Urinary bladder (tissue), 4 donors: ENCODE measurements around the gene RNF157. TPM values are rescaled to one million over a fixed set of nuclear protein-coding genes. Genes with fewer than 3 reads are reported as not detected.

Experiments
- DNase-seq: peaks from one replicate; pipeline ENCODE4 v3.0.0-alpha.2; 2015; ENCODE audit errors: extremely low spot score
- H3K27ac ChIP-seq: one replicate; pipeline ENCODE4 v1.5.1; 2013; ENCODE audit warnings: low read depth, mild to moderate bottlenecking, moderate library complexity
- H3K36me3 ChIP-seq: one replicate; pipeline ENCODE4 v1.6.1; 2013; ENCODE audit warnings: mild to moderate bottlenecking, moderate library complexity; ENCODE audit not compliant: insufficient read depth
- H3K4me1 ChIP-seq: one replicate; pipeline ENCODE4 v1.6.1; 2013; ENCODE audit warnings: mild to moderate bottlenecking, moderate library complexity; ENCODE audit not compliant: insufficient read depth
- H3K4me3 ChIP-seq: one replicate; pipeline ENCODE4 v1.5.1; 2013; ENCODE audit warnings: low read depth, low read length
- WGBS: extraction: QIAGEN DNeasy Blood & Tissue Kit; methylation state at CpG from one replicate; pipeline ENCODE4 v1.1.7; 2013; 5-methylcytosine and 5-hydroxymethylcytosine counted together
- polyA plus RNA-seq: library from polyadenylated mRNA; stranded (reverse); fragments of 200-250 nt; gene quantifications from one replicate; pipeline ENCODE4 v1.2.3, GENCODE V29; 2013
- total RNA-seq: library from RNA; depleted of rRNA; stranded (reverse); fragments of >200 nt; gene quantifications from one replicate; pipeline ENCODE4 v1.2.3, GENCODE V29; 2014
- donor health status: healthy with polysubstance abuse.
- donor health status: healthy.

Gene RNF157
- total and polyA plus RNA-seq, 2 donors: 1.9 to 5.8 TPM

DNA sequence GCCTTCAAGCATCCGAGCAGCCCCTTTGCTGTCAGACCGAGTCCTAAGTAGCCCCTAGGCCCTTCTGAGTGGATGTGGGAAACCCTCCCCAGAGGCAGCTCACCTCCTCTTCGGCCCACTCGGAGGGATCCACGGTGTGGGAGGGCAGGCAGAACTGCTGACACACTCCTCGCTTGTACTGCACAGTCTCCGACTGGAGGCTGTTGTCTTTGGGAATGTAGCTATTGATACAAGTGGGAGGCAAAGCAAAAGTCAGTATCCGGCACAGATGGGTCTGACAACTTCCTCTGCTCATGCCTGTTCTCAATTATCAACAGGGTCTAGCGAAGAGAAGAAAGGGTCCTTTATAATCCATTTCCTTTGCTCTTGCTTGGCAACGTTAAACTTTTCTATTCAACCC lies 73.4 kb downstream of the RNF157 start:
- 87% methylated on average over 10 of the region's 10 CpGs for whole genome bisulfite sequencing
- no peak for DNase-seq
- H3K4me1 ChIP-seq: no peaks in the 10 kb centered on the region
- H3K36me3 ChIP-seq: no peaks in the 10 kb centered on the region
- no peak overlapping the region for H3K27ac ChIP-seq
- H3K4me3 ChIP-seq: no peak overlapping the region

DNA sequence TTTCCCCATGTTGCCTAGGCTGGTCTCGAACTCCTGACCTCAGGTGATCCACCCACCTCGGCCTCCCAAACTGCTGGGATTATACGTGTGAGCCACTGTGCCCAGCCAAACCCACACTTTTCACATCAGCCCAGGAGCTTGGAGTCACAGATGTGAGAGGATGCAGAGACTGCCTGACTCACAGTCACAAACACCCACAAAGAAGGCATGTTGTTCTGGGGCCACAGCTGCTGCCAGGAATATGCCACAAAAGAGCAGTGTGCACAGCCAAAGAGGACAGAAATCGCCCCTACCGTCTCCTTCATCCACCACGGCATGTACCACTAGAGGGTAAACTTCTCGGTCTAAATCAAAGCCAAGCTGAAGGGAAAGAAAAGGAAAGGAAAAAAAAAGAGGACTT lies 74.1 kb downstream of the RNF157 start:
- no peak overlapping the region for H3K4me3 ChIP-seq

DNA sequence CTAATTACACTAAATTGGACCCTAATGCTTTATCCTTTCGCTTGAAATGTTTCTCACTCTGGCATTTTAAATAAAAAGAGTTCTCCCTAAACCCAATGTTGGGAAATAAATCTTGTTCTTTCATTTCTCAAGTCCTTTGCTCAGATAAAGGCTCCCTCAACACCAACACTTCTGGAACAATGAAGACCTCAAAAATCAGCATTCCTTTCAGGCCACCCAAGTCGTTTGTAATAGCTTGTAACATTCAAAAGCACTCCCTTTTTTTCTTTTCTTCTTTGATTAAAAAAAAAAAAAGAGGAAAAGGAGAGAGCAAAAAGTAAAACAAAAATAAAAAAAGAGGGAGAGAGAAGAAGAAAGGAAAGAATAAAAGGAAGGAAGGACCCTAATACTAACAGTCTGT lies 76.0 kb downstream of the RNF157 start:
- WGBS: 75% methylated on average over 2 of the region's 2 CpGs
- H3K4me3 ChIP-seq: no peak overlapping the region
- no peaks in the 10 kb centered on the region for H3K4me1 ChIP-seq
- no peak for DNase-seq
- H3K27ac ChIP-seq: no peak overlapping the region
- H3K36me3 ChIP-seq: no peaks in the 10 kb centered on the region

More for the DNA sequence above, 74.1 kb downstream of the RNF157 start:
- 80% methylated on average over 7 of the region's 7 CpGs for WGBS
- DNase-seq: no peak
- Histone ChIP-seq H3K4me1 (no peaks in the 10 kb centered on the region), H3K27ac (no peak overlapping the region), H3K36me3 (no peaks in the 10 kb centered on the region)

DNA sequence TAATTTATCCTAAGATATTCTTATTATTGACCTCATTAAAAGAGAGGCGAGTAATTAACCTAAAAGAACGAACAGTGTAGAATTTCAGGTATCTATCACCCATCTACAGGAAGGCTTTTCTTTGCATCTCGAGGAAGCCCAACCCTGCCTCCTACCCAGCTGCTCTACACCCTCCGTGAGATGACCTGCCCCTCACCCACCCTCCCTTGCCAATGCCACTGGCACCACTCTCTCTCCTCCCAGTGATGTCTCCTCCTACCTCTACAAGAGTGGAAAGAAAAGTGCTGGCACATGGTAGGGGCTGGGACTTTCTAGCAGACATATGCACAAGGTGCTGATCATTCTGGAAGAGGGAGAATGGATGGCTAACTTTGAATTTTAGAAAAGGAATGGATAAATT lies 76.4 kb downstream of the RNF157 start:
- 89% methylated on average over 4 of the region's 4 CpGs for WGBS
- no peaks in the 10 kb centered on the region for H3K4me1 ChIP-seq
- no peaks in the 10 kb centered on the region for H3K36me3 ChIP-seq
- no peak for DNase-seq
- no peak overlapping the region for H3K4me3 ChIP-seq
- H3K27ac ChIP-seq: no peak overlapping the region

DNA sequence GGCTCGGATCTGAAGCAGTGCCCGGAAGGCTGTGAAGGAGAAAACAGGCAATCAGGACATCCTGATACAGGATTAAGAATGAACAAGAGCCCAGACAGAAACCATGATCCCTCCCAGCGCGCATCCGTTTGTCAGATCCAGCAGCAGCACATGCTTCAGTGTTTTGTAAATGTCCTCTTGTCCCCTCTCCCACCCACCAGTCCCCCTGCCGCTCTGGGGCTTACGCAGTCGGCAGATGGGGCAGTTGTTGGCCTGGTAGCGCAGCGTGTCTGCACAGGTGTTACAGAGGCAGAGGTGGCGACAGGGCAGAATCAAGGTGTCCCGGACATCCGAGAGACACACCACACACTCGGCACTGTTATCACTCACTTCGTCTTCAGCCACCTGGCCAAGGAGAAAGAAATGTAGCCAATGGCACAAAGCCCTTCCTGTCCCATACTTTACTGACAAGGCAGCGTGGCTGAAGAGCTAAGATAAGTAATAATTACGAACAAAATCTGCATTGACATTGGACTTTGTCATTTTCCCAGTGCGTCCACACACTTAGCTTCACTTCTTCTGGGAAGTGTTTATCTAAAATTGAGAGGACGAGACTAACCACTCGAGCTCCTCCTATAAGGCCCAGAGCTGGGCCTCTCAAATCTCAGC lies 78.5 kb downstream of the RNF157 start:
- Histone ChIP-seq H3K4me3 (no peak overlapping the region), H3K27ac (no peak overlapping the region), H3K4me1 (no peaks in the 10 kb centered on the region), H3K36me3 (no peaks in the 10 kb centered on the region)
- WGBS: 75% methylated on average over 20 of the region's 20 CpGs
- no peak for DNase-seq

DNA sequence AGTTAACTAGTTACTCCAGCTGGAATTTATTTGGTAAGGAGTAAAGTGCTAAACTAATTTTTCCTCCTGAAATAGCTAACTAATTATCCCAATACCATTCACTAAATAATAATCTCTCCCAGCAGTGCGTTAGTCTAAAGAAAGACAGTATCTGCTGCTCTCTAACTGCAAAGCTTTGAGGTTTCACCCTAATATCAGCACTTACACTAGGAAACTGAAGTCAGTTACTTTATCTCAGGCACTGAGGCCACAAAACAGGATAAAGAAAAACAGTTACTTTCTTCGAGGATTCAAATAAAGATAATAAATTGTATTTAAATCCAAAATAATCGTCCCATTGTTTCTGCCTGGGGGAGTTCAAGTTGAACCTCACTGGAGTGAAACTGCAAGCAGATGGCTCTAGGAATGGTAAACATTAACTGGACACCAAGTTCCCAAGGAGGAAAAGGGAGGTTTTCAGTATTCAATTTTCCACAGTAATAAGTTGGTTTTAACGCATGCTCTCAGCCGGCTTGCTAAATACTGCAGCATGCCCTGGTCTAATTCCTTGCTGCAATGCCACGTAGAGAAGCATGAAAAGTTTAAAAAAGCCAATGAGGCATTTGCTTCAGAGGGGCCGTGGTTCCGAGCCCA lies 79.3 kb downstream of the RNF157 start:
- no peak overlapping the region for H3K4me3 ChIP-seq
- no peak overlapping the region for H3K27ac ChIP-seq
- WGBS: 56% methylated on average over 8 of the region's 8 CpGs
- no peaks in the 10 kb centered on the region for H3K36me3 ChIP-seq
- H3K4me1 ChIP-seq: no peaks in the 10 kb centered on the region
- DNase-seq: no peak

DNA sequence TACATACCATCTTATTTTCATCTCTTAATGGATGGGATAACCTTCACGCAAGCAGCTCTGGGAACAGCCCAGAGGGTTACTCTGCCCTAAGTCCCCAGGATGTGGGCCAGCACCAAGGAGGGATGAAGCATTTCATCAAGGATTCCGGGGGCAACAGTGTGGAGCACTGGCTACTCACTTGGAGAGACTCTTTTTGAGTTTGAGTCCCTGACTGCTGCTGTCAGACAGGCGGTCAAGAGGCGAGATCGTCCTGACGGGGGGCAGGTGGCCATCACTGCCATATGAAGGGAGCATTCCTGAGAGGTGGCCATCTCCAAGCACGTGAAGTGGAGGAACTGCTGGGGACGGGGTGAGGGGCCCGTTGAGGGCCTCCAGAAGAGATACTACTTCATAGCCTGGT lies 81.1 kb downstream of the RNF157 start:
- 93% methylated on average over 9 of the region's 9 CpGs for WGBS
- DNase-seq: no peak
- Histone ChIP-seq H3K4me1 (no peaks in the 10 kb centered on the region), H3K4me3 (no peak overlapping the region), H3K36me3 (no peaks in the 10 kb centered on the region), H3K27ac (no peak overlapping the region)

DNA sequence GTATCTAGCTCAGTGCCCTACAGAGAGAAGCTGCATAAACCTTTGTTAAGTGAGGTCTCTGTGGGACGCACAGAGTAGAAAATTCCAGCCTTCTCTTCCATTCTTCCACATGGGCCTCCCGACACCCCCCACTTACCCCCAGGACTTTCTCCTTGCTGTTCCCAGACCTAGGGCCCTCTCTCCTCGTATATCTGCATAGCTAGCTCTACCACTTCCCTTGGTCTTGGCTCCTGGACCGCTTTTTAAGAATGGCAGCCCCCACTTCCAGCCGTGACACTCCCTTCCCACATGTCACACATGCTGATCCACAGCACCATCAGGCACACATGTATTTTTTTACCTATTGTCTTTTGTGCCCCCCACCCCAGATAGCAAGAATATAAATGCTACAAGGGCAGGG lies 82.5 kb downstream of the RNF157 start:
- DNase-seq: no peak
- Histone ChIP-seq H3K27ac (no peak overlapping the region), H3K36me3 (no peaks in the 10 kb centered on the region), H3K4me1 (no peaks in the 10 kb centered on the region), H3K4me3 (no peak overlapping the region)
- 88% methylated on average over 5 of the region's 5 CpGs for WGBS

DNA sequence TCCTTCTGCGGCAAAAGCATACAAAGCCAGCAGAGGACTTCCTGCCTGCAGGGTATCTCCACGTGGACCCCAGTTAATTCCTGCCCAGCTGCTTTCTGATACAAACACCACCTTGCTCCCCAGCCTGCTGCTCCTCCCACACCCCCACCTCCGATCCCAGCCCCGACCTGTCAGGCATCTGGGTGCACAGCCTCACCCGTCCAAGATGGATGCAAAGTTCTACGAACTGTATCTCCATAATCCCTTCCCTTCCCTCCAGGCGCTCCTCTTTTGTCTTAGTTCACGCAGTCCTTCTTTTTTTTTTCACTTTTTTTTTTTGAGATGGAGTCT lies 83.7 kb downstream of the RNF157 start:
- no peak for DNase-seq
- Histone ChIP-seq H3K36me3 (no peaks in the 10 kb centered on the region), H3K4me3 (no peak overlapping the region), H3K4me1 (no peaks in the 10 kb centered on the region), H3K27ac (no peak overlapping the region)
- 80% methylated on average over 8 of the region's 8 CpGs for WGBS

DNA sequence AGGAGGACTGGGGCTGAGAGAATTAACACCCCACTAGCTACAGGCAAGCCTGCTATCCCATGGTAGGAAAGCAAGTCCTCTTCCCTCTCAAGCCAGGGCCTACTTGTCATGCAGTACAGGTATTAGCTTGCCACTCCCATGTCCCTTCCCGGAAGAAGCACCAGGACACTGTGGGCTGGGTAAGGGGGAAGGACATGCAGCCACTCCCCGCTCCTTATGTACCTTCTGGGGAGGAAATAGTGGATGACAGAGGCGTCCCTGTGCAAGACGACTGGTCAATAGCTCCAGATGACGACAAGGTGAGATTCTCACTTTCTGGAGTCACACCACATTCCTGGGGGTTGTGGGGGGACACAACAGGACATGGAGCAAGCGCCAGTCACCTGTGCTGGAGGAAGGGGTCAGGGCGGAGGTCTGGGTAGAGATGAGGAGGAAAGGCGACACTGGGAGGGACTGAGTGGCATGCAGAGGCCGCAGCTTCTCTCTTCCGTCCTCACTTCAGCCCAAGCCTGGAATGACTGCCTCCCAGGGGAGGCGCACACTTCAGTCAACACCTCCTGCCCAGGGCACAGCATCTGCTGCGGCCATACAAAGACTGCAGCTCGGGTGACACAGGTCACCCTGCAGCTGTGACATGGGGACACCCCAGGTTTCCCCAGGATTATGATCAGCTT lies 84.2 kb downstream of the RNF157 start:
- no peaks in the 10 kb centered on the region for H3K36me3 ChIP-seq
- no peaks in the 10 kb centered on the region for H3K4me1 ChIP-seq
- WGBS: 75% methylated on average over 13 of the region's 13 CpGs
- H3K4me3 ChIP-seq: no peak overlapping the region
- DNase-seq: no peak
- no peak overlapping the region for H3K27ac ChIP-seq

DNA sequence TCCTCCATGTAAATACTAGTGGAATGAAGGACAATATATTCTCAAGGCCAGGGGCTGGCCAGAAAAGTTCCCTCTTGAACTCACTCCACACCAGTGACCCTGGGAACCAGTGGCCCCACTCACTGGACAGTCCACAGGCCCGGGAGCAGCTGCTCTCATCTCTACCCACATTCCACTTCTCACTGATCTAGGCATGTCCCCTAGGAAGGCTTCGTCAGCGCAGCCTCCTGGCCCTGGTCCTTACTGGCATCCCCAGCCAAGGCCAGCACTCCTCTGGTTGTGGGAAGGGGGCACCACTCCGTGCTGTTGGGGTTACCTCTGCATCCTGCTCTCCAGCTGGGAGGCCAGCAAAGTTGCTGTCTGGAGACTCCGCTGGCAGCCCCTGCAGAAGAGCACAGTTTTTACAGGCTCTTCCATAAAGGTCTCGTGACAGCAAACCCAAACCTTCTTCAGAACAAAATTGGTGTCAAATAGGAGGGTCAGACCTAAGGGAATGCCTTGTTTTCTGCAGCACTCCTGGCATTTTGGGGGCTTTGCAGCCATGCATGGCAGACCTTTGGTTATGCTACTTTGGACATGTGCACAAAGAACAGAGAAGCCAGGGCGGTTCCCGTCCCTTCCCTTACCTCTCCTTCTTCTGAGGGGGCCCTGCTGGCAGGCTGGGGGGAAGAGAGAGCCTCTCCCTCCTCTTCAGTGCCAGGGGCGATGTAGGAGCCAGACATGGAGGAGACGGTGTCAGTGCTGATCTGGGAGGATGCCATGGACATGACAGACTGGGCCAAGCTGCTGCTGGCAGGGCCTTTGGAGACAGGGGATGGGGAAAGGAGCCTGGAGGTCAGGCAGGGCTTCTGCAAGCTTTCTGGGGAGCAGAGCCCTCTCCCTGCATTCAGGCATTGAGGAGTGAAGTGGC lies 85.1 kb downstream of the RNF157 start:
- no peaks in the 10 kb centered on the region for H3K36me3 ChIP-seq
- H3K27ac ChIP-seq: no peak overlapping the region
- H3K4me1 ChIP-seq: no peaks in the 10 kb centered on the region
- DNase-seq: no peak
- H3K4me3 ChIP-seq: no peak overlapping the region
- whole genome bisulfite sequencing: 91% methylated on average over 10 of the region's 10 CpGs

DNA sequence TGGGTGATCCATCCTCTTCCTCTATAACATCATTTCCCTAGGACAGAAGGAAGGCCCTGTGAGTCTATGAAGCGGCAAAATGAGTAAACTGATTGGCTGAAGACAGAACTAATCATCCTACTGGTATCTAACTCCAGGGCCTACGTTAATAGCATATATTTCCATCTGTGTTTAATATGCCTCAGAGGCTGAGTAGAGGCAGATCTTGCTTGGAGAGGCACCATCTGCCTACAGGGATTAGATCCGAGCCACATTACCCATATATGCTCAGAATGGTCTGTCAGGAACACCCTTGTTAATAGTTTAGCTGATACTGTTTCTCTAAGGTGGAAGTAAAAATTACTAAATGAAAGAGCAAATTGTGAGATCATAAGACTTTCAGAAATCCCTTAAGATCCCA lies 86.0 kb downstream of the RNF157 start:
- WGBS: 93% methylated on average over 3 of the region's 3 CpGs
- no peak overlapping the region for H3K27ac ChIP-seq
- no peaks in the 10 kb centered on the region for H3K36me3 ChIP-seq
- no peaks in the 10 kb centered on the region for H3K4me1 ChIP-seq
- no peak for DNase-seq
- no peak overlapping the region for H3K4me3 ChIP-seq

DNA sequence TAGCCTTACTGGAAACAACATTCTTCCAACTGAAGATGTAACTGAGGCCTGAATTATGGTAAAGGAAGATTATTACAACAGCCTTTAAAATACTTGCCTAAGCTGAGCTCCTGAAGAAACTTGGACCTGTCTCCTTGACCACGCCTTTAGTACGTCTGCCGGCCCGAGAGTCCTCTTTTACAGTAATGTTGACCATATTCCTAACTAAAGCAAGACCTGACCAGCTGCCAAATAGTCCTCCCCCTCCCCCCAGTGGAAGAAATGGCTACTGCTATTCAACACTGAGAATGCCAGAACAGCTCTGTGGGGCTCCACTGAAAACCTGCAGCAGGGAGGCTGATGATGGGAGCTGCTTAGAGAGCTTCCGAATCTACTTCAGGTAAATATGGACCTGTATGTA lies 86.7 kb downstream of the RNF157 start:
- Histone ChIP-seq H3K36me3 (no peaks in the 10 kb centered on the region), H3K4me1 (no peaks in the 10 kb centered on the region), H3K4me3 (no peak overlapping the region), H3K27ac (no peak overlapping the region)
- WGBS: 47% methylated on average over 5 of the region's 5 CpGs
- DNase-seq: no peak
